Astrocyte of the spinal cord (primary cell): ENCODE data around the gene PVR.
A peak's percentile ranks its signal among the peaks of the same experiment; 100 is the strongest.
"Not testable (repeated sequence)": the region's sequence is repeated elsewhere in the genome, so short reads cannot be mapped to it uniquely, and the experiment has no call there.

ENCODE experiments used
- DNase-seq: peaks from one replicate; pipeline ENCODE4 v3.0.0; 2011; ENCODE audit warnings: low read depth, low spot score
- H3K4me3 ChIP-seq: 2 replicates; pipeline ENCODE4 v1.5.1; 2011; ENCODE audit warnings: low read depth, mild to moderate bottlenecking, low read length, moderate library complexity
- in situ Hi-C: cut with HindIII; loops from 2 replicates; pipeline ENCODE4 v1.10.0; 2017; ENCODE audit warnings: low sequenced_read_pairs
- TF ChIP-seq, protein P1 (sequence below): IDR thresholded peaks from 2 replicates; pipeline ENCODE4 v1.5.1; 2012; ENCODE audit warnings: low read depth, mild to moderate bottlenecking, low read length, inconsistent platforms

The PVR gene

DNA sequence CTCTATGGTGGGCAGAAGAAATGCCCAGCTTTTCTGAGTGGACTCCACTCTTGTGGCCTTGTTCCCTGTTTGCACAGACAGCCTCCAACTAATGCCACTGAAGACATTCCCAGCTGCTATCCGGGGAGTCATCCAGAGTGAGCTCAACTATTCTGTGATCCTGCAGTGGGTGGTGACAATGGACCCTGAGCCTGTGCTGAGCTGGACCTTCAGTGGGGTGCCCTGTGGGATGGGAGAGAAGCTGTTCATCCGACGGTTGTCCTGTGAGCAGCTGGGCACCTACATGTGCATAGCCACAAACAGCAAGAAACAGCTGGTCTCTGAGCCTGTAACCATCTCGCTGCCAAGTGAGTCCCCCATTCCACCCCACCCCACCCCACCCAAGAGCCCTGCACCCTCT, 20.1 kb upstream of the PVR start:
- DNase-seq: no peak

DNA sequence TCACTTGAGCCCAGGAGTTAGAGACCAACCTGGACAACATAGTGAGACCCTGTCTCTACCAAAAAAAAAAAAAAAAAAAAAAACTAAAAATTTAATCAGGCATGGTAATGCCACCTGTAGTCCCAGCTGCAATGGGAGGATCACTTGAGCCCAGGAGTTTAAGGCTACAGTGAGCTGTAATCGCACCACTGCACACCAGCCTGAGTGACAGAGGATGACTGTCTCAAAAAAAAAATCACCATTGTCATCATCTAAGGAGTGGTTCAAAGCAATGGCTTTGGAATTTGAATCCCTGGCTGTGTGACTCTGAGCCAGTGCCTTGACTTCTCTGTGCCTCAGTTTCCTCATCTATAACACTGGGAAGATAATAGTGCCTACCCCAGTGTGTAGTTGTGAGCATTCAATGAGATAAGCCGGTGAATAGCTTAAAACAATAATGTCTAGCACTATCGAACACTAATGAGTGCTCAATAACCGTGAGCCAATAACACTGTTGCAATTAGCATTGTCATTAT, 18.8 kb upstream of the PVR start:
- in situ Hi-C loops: no loop called here
- TF ChIP-seq, protein P1, sequence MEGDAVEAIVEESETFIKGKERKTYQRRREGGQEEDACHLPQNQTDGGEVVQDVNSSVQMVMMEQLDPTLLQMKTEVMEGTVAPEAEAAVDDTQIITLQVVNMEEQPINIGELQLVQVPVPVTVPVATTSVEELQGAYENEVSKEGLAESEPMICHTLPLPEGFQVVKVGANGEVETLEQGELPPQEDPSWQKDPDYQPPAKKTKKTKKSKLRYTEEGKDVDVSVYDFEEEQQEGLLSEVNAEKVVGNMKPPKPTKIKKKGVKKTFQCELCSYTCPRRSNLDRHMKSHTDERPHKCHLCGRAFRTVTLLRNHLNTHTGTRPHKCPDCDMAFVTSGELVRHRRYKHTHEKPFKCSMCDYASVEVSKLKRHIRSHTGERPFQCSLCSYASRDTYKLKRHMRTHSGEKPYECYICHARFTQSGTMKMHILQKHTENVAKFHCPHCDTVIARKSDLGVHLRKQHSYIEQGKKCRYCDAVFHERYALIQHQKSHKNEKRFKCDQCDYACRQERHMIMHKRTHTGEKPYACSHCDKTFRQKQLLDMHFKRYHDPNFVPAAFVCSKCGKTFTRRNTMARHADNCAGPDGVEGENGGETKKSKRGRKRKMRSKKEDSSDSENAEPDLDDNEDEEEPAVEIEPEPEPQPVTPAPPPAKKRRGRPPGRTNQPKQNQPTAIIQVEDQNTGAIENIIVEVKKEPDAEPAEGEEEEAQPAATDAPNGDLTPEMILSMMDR: no peak
- H3K4me3 ChIP-seq: no peak overlapping the region
- no peak for DNase-seq

More for the DNA sequence above, 20.1 kb upstream of the PVR start:
- TF ChIP-seq, protein P1: no peak
- in situ Hi-C loops: no loop called here
- no peak overlapping the region for H3K4me3 ChIP-seq

DNA sequence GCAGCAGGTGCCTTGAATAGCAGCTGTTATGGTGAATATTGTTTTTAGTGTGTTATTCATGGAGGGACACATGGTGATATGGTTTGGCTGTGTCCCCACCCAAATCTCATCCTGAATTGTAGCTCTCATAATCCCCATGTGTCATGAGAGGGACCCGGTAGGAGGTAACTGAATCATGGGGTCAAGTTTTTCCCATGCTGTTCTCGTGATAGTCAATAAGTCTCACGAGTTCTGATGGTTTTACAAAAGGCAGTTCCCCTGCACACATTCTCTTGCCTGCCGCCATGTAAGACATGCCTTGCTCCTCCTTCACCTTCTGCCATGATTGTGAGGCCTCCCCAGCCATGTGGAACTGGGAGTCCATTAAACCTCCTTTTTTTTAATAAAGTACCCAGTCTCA, 18.1 kb upstream of the PVR start:
- H3K4me3 ChIP-seq, DNase-seq, in situ Hi-C loops: not testable (repeated sequence)

DNA sequence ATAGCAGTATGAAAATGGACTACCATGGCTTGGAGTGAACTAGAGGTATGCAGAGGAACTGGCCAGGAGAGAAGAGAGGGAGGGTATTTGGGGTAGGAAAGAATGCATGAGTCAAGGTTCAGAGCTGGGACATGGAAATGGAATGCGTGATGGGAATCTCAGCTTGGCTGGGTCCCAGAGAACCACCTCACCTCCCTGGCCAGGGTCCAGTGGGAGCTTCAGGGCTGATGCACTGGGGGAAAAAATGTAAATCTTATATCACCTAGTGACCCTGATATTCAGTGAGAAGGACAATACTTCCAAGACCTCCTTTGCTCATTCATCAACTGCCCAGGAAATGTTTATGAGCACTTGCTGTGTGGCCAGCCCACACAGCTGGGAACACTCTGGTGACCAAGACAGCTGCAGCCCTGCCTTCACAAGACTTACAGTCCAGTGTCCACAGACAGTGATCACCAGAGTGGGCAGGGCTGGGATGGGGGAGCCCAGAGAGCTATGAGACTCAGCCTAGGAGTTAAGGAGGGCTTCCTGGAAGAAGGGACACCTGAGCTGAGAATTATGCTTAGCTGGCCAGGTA, 17.6 kb upstream of the PVR start:
- H3K4me3 ChIP-seq: no peak overlapping the region
- in situ Hi-C loops: no loop called here
- DNase-seq: peak; percentile 94

DNA sequence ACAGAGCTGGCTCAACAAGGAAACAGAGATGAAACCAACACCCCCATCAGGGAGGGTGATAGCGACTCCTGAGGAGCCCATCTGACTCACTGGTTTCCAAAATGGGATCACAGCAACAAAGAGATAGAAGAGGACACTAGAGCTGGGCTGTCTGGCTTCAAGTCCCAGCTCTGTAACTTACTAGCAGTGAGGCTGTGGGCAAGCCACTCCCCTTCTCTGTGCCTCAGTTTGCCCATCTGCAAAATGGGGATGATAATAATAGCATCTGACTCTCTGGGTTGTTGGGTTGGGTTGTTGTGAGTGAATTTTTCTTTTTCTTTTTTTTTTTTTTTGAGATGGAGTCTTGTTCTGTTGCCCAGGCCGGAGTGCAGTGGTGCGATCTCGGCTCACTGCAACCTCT, 16.1 kb upstream of the PVR start:
- in situ Hi-C loops: no loop called here
- DNase-seq: no peak
- H3K4me3 ChIP-seq: no peak overlapping the region
- TF ChIP-seq, protein P1: no peak

More for the DNA sequence above, 17.6 kb upstream of the PVR start:
- TF ChIP-seq, protein P1: no peak

DNA sequence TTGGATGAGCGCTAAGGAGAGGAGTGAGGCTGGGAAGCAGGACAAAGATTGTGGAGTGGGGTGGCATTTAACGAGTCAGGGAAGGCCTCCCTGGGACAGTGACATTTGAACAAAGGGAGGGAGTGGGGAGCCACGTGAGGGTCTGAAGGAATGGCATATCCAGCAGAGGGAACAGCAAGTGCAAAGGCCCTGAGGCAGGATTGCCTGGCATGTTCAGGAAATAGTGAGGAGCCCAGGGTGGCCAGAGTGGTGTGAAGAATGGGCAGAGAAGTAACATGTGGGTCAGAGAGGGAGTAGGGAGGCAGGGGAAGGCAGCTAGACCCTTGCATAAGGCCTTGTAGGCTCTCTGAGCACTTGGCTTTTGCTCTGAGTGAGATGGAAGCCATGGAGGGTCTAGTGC, 14.9 kb upstream of the PVR start:
- in situ Hi-C loops: no loop called here
- H3K4me3 ChIP-seq: no peak overlapping the region
- TF ChIP-seq, protein P1: no peak
- no peak for DNase-seq

DNA sequence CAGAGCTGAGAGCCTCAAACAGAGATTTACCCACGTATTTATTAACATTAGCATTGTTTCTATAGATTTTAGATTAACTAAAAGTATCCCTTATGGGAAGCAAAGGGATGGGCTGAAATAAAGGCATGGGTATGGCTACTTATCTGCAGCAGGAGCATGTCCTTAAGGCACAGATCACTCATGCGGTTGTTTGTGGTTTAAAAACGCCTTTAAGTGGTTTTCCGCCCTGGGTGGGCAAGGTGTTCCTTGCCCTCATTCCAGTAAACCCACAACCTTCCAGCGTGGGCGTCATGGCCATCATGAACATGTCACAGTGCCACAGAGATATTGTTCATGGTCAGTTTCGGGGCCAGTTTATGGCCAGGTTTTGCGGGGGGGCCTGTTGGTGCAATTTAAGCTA, 12.1 kb upstream of the PVR start:
- DNase-seq, H3K4me3 ChIP-seq, in situ Hi-C loops: not testable (repeated sequence)

DNA sequence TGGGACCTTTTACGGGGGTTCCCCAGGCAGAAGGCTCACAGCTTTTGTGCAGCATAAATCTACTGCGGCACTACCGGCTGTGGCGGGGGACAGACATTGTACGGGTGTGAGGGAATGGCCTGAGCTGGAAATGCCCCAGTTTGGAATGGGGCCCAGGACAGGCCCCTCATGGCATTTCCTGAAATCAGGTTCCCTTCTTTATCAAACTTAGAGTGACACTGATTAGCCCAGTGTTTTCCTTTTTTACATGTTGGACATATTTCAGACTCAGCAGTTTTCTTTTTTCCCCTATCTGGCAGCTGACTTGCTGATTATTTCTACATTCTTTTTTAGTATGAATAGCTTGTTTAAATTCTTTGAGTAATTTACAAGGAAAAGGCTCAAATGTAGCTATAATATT, 9.7 kb upstream of the PVR start:
- in situ Hi-C loops, H3K4me3 ChIP-seq, DNase-seq: not testable (repeated sequence)
